A549 treated with DMSO at 1 μM for 4 hours (cell line): Measurements from ENCODE around the gene PHF21A. TPM values are rescaled to one million over a fixed set of nuclear protein-coding genes. Genes with fewer than 3 reads are reported as not detected.

ENCODE experiments used
- total RNA-seq: library from RNA; stranded (reverse); fragments of 200-300 nt; extraction: Qiagen RNA extraction; gene quantifications from 5 replicates; pipeline ENCODE4 v1.2.3, GENCODE V29; 2022; ENCODE audit warnings: low read depth

PHF21A gene
- 10.5 to 15.2 TPM (median 13.3 TPM) in 5 replicates for total RNA-seq

DNA sequence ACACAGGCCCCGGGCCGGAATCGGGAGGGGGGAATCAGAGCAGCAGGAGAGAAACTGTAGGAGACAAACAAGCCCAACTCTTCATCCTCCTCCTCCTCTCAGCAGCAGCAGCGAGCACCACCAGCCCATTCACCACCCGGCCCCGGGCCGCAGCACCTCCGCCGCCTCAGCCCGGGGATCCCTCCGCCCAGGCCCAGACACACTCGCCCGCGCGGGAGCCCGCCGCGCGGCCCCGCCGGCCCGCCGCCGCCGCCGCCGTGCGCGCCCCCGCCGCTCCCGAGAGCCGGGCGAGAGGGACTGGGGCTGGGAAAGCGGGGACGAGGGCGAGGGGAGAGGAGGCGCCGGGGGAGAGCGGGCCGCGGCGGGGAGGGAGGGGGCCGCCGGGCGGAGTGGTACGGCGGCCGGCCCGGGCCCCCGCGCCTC, at the start of gene PHF21A:
TSS of gene PHF21A (minus strand) at position 154 of the 423 bp plus-strand sequence. CDS start 37,235 bp downstream, outside the sequence.

DNA sequence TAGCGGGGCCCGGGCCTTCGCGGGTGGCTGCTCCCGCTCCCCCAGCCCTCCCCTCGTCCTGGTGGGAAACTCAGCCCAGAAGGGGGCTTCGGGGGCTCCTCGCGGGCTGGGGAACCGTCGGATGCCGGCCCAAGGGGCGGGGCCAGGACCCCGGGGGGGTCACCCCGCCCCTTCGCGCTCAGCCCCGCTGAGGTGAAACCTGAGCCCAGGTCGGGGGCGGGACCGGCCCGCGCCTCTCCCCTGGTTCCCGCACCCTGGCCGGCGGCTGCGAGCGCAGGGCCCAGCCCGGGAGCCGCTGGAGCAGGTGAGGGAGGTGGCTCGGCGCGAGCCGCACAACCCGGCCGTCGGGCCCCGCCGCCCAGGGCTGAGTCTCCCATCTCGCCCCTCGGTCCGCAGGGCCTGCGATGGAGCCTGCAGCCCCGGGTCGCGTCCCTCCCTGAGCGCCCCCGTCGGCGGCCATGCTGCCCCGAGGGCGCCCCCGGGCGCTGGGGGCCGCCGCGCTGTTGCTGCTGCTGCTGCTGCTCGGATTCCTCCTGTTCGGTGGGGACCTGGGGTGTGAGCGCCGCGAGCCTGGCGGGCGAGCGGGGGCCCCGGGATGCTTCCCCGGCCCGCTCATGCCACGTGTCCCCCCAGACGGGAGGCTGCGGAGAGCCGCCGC, 198.7 kb downstream of the PHF21A start, which contains the start of gene LARGE2:
TSS of gene LARGE2 (plus strand) at position 232 of the 658 bp plus-strand sequence. CDS start at position 459, 227 bp downstream.

DNA sequence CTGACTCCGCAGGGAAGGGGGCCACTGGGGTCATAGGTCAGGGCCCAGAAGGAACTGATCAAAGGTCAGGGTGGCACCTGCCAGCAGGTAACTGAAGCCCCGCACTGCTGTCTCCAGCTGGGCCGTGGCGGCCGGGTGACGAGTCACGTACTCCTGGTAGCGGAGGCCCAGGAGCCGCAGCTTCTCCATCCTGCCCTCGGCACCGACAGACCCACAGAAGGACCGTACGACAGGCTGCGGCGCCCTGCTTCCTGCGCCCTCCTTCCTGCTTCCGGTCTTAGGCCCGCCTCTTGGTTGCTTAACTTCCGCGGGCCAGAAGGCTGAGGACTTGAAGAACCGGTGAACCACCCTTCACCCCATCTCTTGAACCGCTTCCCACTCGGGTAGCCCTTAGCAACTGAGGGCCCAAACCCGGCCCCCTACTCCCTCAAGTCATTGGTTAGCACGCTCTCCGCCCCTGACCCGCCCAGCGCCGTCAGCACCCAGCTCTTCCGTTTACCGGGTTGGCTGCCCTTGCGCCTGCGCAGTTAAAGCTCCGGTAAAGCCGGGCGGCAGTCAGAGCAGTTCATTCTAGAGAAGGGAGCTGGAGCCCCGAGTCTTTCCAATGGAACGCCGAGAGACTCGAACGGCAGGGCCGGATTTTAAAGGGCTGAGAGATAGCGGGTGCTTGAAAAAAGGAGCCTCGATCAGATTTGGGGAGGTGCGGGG, 203.5 kb downstream of the PHF21A start, which contains the start of gene PEX16:
TSS of gene PEX16 (minus strand) at position 255 of the 708 bp plus-strand sequence. CDS start at position 189, 66 bp downstream.

DNA sequence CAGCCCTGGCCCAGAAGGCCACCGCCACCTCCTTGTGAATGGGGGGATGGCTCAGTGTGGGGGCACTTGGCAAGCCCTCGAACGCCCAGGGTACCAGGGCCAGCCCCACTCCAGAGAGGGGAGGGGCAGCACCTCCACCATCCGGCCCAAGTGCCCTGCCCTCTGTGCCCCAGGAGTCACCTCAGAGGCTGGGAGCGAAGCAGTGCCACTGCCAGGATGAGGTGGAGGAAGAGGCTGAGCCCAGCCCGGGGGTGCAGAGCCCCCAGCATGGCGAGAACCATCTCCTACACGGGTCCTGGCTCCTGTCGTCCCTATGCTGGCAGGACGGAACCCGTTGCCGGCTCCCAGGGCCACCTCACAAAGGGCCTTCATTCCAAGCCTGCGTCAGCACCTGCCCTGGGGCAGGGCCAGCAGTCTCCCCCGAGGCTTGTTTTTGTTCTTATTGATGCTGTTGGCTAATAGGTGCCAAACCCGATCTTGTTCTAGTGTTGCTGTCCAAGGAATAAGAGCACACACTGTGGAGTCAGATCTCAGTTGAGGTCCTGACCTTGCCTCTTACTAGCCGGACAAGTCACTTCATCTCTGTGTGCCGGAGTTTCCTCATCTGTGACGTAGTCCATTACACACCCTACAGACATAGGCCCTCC, 214.2 kb downstream of the PHF21A start, which contains the start of gene FREY1:
TSS of gene FREY1 (minus strand) at position 307 of the 647 bp plus-strand sequence. CDS start at position 281, 26 bp downstream.

DNA sequence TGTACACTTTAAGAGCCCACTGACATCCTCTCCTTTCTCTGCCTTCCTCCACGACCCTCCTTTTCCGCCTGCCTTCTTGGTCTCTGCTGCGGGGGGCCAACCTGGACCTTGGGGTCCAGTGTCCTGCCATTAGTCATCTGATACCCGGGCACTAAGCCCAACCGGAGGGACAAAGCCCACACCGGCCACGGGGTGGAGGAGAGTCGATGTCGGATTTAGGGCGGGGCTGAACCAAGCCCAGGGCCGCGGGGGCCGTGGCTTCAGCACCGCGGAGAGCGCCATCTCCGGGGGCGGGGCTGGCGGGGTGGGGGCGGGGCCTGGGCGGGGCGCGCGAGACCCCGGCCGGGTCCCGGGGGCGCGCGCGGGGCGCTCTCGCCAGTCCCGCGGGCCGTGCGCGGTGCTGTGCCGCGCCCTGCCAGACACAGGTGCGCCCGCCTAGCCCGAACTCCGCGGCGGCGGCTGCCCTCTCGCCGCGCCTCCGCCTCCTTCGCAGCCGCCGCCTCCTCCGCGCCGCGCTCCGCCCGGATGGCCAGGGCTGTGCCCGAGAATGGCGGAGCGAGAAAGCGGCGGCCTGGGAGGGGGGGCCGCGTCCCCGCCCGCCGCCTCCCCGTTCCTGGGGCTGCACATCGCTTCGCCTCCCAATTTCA, 235.9 kb downstream of the PHF21A start, which contains the start of gene MAPK8IP1:
TSS of gene MAPK8IP1 (plus strand) at position 378 of the 647 bp plus-strand sequence. CDS start at position 548, 170 bp downstream.

Other genes with a start within 250 kb of the PHF21A start
- 5.6 to 6.9 TPM (median 6.2 TPM) in 5 replicates for gene MAPK8IP1, start 235.8 kb downstream of the PHF21A start, total RNA-seq
- gene FREY1, start 214.2 kb downstream of the PHF21A start, total RNA-seq = 0.35 to 0.70 TPM (median 0.45 TPM) in 5 replicates
- 15.5 to 19.4 TPM (median 17.0 TPM) in 5 replicates for gene PEX16, start 203.6 kb downstream of the PHF21A start, total RNA-seq
- gene LARGE2, start 198.8 kb downstream of the PHF21A start, total RNA-seq = 1.5 to 3.4 TPM (median 2.5 TPM) in 5 replicates
- 4.5 to 7.4 TPM (median 5.0 TPM) in 5 replicates for gene CREB3L1, start 156.2 kb upstream of the PHF21A start, total RNA-seq
- gene DGKZ, start 226.0 kb upstream of the PHF21A start, total RNA-seq = 38.1 to 55.2 TPM (median 46.4 TPM) in 5 replicates